ENCODE results near the gene MDFIC. TPM values are rescaled to one million over a fixed set of nuclear protein-coding genes. Genes with fewer than 3 reads are reported as not detected.

MDFIC gene
- total and polyA plus RNA-seq, 10 donors = 22.1 to 97.3 (median 50.8) TPM

GRCh38 chr7:115009736-115010440 is 88.0 kb downstream of the MDFIC start:
- no peaks in the 10 kb centered on the region for H3K27me3 ChIP-seq (replicated peaks in 1 of 7)
- no peak overlapping the region for H3K4me3 ChIP-seq
- no peak for DNase-seq
- no peaks in the 10 kb centered on the region for H3K9me3 ChIP-seq
- peaks cover 26 to 69% (median 45%) of the 10 kb centered on the region in 6 donors for H3K4me1 ChIP-seq
- peaks cover 0 to 22% (median 0%) of the 10 kb centered on the region in 6 donors for H3K36me3 ChIP-seq
- WGBS, 5 donors = 73 to 94% (median 79%) methylated on average over 1 of the region's 1 CpG
- no peak for TF ChIP-seq POLR2AphosphoS5 (IDR thresholded peaks at IDR 0.05)
- intact Hi-C loops (cut with DNase I; ENCODE audit: low total_unique reads) = no loop called here
- H3K27ac ChIP-seq = peak overlapping the region; percentile 16 to 81 (median 62)

GRCh38 chr7:115010441-115010820 is 88.5 kb downstream of the MDFIC start:
- Histone ChIP-seq H3K27me3 (replicated peaks in 1 of 7) (no peaks in the 10 kb centered on the region), H3K4me3 (no peak overlapping the region), H3K36me3 (peaks cover 0 to 26% (median 0%) of the 10 kb centered on the region in 6 donors), H3K27ac (peak overlapping the region in 5 of 8 donors; percentile 16 to 70 (median 61)), H3K4me1 (peaks cover 26 to 75% (median 45%) of the 10 kb centered on the region in 6 donors), H3K9me3 (no peaks in the 10 kb centered on the region)
- DNase-seq = no peak
- TF ChIP-seq, protein P1, sequence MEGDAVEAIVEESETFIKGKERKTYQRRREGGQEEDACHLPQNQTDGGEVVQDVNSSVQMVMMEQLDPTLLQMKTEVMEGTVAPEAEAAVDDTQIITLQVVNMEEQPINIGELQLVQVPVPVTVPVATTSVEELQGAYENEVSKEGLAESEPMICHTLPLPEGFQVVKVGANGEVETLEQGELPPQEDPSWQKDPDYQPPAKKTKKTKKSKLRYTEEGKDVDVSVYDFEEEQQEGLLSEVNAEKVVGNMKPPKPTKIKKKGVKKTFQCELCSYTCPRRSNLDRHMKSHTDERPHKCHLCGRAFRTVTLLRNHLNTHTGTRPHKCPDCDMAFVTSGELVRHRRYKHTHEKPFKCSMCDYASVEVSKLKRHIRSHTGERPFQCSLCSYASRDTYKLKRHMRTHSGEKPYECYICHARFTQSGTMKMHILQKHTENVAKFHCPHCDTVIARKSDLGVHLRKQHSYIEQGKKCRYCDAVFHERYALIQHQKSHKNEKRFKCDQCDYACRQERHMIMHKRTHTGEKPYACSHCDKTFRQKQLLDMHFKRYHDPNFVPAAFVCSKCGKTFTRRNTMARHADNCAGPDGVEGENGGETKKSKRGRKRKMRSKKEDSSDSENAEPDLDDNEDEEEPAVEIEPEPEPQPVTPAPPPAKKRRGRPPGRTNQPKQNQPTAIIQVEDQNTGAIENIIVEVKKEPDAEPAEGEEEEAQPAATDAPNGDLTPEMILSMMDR (IDR thresholded peaks at IDR 0.05 in 8 of 11, conservative IDR thresholded peaks at IDR 0.05 in 3 of 11) = no peak
- TF ChIP-seq POLR2A (IDR thresholded peaks at IDR 0.05) = no peak
- no peak for TF ChIP-seq POLR2AphosphoS5 (IDR thresholded peaks at IDR 0.05)
- WGBS, 5 donors = 54 to 69% (median 64%) methylated on average over 1 of the region's 1 CpG
- intact Hi-C loops (cut with DNase I; ENCODE audit: low total_unique reads) = no loop called here

- Histone ChIP-seq H3K36me3 (peaks cover 0 to 52% (median 11%) of the 10 kb centered on the region in 6 donors), H3K4me3 (no peak overlapping the region), H3K4me1 (peaks cover 13 to 47% (median 28%) of the 10 kb centered on the region in 6 donors), H3K27me3 (replicated peaks in 1 of 7) (no peaks in the 10 kb centered on the region), H3K9me3 (no peaks in the 10 kb centered on the region), H3K27ac (peak overlapping the region in 2 of 8 donors; percentile 14 to 26)
- no peak for DNase-seq
- TF ChIP-seq, protein P1 (IDR thresholded peaks at IDR 0.05 in 8 of 11, conservative IDR thresholded peaks at IDR 0.05 in 3 of 11) = no peak
- TF ChIP-seq POLR2A (IDR thresholded peaks at IDR 0.05) = no peak
- WGBS, 5 donors = 86 to 97% (median 94%) methylated on average over 3 of the region's 3 CpGs
- intact Hi-C loops (cut with DNase I; ENCODE audit: low total_unique reads) = no loop called here
These were observed 92.0 kb downstream of the MDFIC start for GRCh38 chr7:115013886-115014285.

DNA sequence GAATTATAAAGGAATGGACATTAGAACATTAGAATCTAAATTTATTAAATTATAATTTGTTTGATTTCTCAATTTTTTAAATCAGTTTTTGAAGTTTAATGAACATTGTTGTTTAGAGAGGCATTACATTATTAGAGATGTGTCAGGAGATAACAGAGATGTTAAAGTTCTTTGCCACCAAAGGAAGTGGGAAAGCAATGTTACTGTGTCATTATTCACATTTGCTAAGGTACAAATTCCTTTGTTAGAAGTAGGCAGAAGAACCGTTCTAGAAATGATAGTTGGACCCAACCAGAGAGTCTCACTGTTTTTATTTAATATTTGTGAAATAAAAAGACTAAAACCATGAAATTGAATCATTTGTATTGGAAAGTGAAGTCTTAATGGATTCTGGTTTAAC is 92.9 kb downstream of the MDFIC start:
- no peaks in the 10 kb centered on the region for H3K9me3 ChIP-seq
- TF ChIP-seq, protein P1 (IDR thresholded peaks at IDR 0.05 in 8 of 11, conservative IDR thresholded peaks at IDR 0.05 in 3 of 11) = no peak
- TF ChIP-seq POLR2A (IDR thresholded peaks at IDR 0.05) = no peak
- no peak for TF ChIP-seq POLR2AphosphoS5 (IDR thresholded peaks at IDR 0.05)
- peak overlapping the region in 1 of 8 donors; percentile 2 for H3K27ac ChIP-seq
- peaks cover 4 to 44% (median 19%) of the 10 kb centered on the region in 6 donors for H3K4me1 ChIP-seq
- intact Hi-C loops (cut with DNase I; ENCODE audit: low total_unique reads) = no loop called here
- no peak overlapping the region for H3K4me3 ChIP-seq
- DNase-seq = no peak
- WGBS, 5 donors = 63 to 82% (median 74%) methylated on average over 1 of the region's 1 CpG
- H3K36me3 ChIP-seq = peaks cover 0 to 52% (median 11%) of the 10 kb centered on the region in 6 donors
- H3K27me3 ChIP-seq (replicated peaks in 1 of 7) = no peaks in the 10 kb centered on the region
